ENCODE data around the gene MAP3K6. TPM values are rescaled to one million over a fixed set of nuclear protein-coding genes. Genes with fewer than 3 reads are reported as not detected.

The MAP3K6 gene
- total RNA-seq, 1 experiment from 2014 or later = 7.7 TPM

DNA sequence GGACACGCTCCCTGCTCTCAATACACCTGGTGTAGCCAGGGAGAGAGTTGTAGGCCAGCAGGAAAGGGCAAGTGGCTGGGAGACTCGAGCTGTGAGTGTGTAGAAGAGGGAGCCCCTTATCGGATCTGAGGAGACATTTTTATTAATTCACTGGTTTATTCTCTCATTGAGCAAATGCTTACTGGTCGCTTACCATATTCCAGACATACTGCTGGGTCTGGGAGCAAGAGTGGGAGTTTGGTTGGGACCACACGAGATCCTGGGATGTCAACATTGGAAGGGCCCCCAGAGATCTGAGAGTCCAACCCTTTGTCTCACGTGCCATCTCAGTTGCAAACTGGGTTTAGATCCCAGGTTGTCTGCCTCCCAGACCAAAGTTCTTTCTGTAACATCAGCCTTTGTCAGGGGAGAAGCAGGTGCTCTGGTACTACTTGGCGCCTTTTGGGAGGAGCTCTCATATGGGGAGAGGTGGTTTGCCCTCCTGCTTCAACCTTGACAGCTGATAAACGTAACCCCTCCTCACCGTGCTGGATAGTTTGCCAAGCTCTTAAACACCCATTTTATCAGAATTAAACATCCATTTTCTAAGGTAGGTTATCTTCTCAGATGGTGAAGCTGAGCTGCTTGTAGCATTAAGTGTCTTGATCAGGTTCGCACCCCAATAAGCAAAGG is 44.1 kb downstream of the MAP3K6 start:
- H3K56ac ChIP-seq (ENCODE audit: insufficient read length, low read depth, low read length) = no peak overlapping the region
- peaks cover 10 to 27% (median 20%) of the 10 kb centered on the region in 3 experiments; a peak in 6 of 7 replicates for H3K36me3 Mint-ChIP-seq (ENCODE audit: insufficient read depth in 1 of 3, low read depth in 3 of 3)
- H3K79me1 ChIP-seq (ENCODE audit: insufficient read depth, low read depth, low read length, poor library complexity, severe bottlenecking) = no peaks in the 10 kb centered on the region
- no peak for DNase-seq
- no peak overlapping the region for H3K27ac ChIP-seq (ENCODE audit: insufficient read length, low read depth, low read length)
- peak overlapping the region; percentile 98 for H3K9ac ChIP-seq (ENCODE audit: extremely low read depth, insufficient read length, low read length)
- no peaks in the 10 kb centered on the region for H3K9me3 ChIP-seq (ENCODE audit: control insufficient read depth, low read depth, low read length)
- no peak overlapping the region for H2BK20ac ChIP-seq (ENCODE audit: low read depth, low read length, poor library complexity, severe bottlenecking)
- 0 out of 2 replicates have a peak overlapping the region, but pooled peaks have one; percentile 56 for H2BK15ac ChIP-seq (ENCODE audit: low read depth, low read length)
- no peaks in the 10 kb centered on the region for H3K4me1 ChIP-seq (ENCODE audit: insufficient read depth, low read length)
- peaks cover 1% of the 10 kb centered on the region for H3K27me3 Mint-ChIP-seq (ENCODE audit: low read depth)
- no peak overlapping the region for H2BK5ac ChIP-seq (ENCODE audit: insufficient read length, low read length)
- H3K4ac ChIP-seq (ENCODE audit: low read depth, low read length) = no peak overlapping the region
- no peak overlapping the region for H2BK12ac ChIP-seq (ENCODE audit: insufficient read length, low read depth, low read length)
- no peaks in the 10 kb centered on the region for H4K20me1 ChIP-seq (ENCODE audit: control insufficient read depth, insufficient read depth, insufficient read length)
- peak overlapping the region; percentile 95 for H3K4me2 ChIP-seq (ENCODE audit: insufficient read depth, insufficient read length, low read length)
- peaks cover 14 to 15% of the 10 kb centered on the region in 2 experiments for H3K4me1 Mint-ChIP-seq
- H3K23me2 ChIP-seq (ENCODE audit: insufficient read length, low read depth, low read length, poor library complexity, severe bottlenecking) = peaks cover 10% of the 10 kb centered on the region
- no peaks in the 10 kb centered on the region; the same call in 1 of the 2 replicates for H3K27me3 ChIP-seq (ENCODE audit: insufficient read depth, low read length)
- H3K14ac ChIP-seq (ENCODE audit: insufficient read depth, low read length) = peak overlapping the region; percentile 74; the same call in 1 of the 2 replicates
- H3K9me3 Mint-ChIP-seq = no peaks in the 10 kb centered on the region
- WGBS (ENCODE audit: extremely low coverage, insufficient read length, low lambda C conversion rate) = no CpG with 5 or more reads among the region's 10 CpGs
- peak overlapping the region; percentile 96 to 99 for H3K4me3 Mint-ChIP-seq
- no peak overlapping the region for H2BK120ac ChIP-seq (ENCODE audit: low read depth, low read length, poor library complexity, severe bottlenecking)
- H2AFZ ChIP-seq (ENCODE audit: low read length) = no peak overlapping the region
- peak overlapping the region; percentile 89 for H3K18ac ChIP-seq (ENCODE audit: insufficient read length, low read depth, low read length)
- no peak overlapping the region for H3T11ph ChIP-seq (ENCODE audit: low read length)
- no peak overlapping the region for H4K8ac ChIP-seq (replicated peaks; ENCODE audit: insufficient read length, low read depth, low read length)
- H4K91ac ChIP-seq (ENCODE audit: insufficient read length, low read depth, low read length) = no peak overlapping the region
- no peak overlapping the region for H4K5ac ChIP-seq (ENCODE audit: insufficient read length, low read depth, low read length)
- H3K27ac Mint-ChIP-seq = peak overlapping the region; percentile 94 to 98 (median 97)
- H2AK5ac ChIP-seq (ENCODE audit: insufficient read length, low read length) = no peak overlapping the region
- H3K23ac ChIP-seq (ENCODE audit: insufficient read length, low read depth, low read length) = no peak overlapping the region
- peaks cover 8% of the 10 kb centered on the region; the same call in 1 of the 2 replicates for H3K79me2 ChIP-seq (ENCODE audit: insufficient read depth, low read length)
- TF ChIP-seq, protein P1, sequence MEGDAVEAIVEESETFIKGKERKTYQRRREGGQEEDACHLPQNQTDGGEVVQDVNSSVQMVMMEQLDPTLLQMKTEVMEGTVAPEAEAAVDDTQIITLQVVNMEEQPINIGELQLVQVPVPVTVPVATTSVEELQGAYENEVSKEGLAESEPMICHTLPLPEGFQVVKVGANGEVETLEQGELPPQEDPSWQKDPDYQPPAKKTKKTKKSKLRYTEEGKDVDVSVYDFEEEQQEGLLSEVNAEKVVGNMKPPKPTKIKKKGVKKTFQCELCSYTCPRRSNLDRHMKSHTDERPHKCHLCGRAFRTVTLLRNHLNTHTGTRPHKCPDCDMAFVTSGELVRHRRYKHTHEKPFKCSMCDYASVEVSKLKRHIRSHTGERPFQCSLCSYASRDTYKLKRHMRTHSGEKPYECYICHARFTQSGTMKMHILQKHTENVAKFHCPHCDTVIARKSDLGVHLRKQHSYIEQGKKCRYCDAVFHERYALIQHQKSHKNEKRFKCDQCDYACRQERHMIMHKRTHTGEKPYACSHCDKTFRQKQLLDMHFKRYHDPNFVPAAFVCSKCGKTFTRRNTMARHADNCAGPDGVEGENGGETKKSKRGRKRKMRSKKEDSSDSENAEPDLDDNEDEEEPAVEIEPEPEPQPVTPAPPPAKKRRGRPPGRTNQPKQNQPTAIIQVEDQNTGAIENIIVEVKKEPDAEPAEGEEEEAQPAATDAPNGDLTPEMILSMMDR (conservative IDR thresholded peaks at IDR 0.05) = no peak

Measured in H9 (cell line).